GM10266 (cell line): Measurements from ENCODE around the gene F10.

Experiments used
- DNase-seq: peaks from one replicate; pipeline ENCODE4 v3.0.0; 2012; ENCODE audit errors: extremely low spot score
- CTCF ChIP-seq: IDR thresholded peaks from 2 replicates; pipeline ENCODE4 v1.5.1; 2012; ENCODE audit warnings: mild to moderate bottlenecking, low read depth; ENCODE audit not compliant: control insufficient read depth, insufficient read depth; ENCODE audit errors: missing control alignments

F10 gene

DNA sequence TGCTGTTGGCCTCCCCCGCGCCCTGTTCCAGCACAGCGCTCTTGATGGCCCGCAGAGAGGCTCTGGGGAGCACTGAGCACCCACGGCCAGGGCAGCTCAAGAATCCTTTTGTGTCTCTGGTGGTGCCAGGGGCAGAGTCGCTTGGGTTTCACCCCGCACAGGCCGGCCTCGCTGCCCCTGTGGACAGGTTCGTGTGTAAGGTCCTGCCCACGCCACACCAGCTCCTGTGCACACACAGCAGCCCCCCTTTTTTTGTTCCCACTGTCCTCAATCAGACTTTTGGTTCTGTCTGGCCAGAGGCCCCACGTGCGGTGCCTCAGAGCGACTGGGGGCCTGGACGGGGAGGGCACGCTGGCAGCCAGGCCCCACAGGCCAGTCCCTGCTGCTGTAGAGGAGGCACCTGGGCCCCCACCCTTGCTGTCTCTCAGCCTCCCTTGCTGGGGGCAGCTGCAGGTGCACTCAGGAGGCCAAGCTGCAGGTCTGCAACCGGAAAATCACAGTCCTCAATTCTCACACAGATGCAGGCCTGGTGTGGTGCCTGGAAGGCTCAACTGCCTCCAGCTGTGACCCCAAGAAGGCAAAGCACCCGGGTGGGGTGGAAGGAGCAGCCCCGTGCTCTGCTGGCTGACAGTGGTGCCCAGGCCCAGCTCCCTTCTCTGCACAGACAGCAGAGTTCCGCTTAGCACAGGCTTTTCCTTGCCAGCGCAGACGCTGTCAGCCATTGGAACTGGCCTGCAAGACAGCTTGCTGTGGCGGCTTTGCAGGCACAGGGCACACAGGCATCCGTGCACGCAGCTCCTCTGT is 29.6 kb upstream of the F10 start:
- TF ChIP-seq CTCF: no peak

DNA sequence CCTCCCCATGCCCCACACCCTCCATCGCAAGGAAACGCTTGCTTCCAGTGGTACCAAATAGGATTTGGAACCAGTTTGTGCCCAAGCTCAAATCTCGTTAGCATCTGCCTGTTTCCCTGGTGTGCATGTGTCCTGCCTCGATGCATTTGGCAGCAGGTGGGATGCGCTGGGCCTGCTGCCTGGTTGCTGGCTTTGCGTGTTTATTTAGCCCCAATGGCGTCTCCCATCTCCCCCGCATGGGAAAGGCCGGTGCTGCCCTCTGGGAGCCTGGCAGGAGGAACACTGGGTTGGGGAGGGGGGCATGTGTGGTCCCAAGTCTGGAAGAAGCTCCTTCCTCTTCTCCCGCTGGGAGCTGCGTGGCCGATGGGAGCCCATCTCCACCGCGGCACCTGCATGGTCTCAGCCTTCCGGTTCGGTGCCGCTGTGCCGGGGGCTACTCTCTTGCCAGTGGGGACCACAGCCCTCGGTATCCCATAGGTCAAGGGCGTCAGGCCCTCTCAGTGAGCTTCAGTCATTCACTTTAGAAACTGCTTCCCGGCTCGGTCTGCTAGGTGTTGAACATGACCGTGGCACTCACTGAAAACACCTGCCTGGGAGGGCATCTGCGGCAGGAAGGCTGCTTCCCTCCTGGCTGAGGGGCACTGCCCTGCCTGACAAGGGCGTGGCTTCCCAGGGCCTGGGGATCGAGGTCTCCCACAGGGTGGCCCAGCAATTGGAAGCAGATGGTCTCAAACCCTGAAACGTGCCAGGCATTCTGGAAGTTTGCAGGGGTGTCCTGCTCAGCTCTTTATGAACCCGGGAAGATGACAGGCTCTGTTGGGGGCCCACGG is 28.8 kb upstream of the F10 start:
- no peak for TF ChIP-seq CTCF
- no peak for DNase-seq

More for the DNA sequence above, 29.6 kb upstream of the F10 start:
- DNase-seq: no peak

- no peak for TF ChIP-seq CTCF
- DNase-seq: no peak
These were observed 28.2 kb upstream of the F10 start for GRCh38 chr13:113094410-113094800.

GRCh38 chr13:113095146-113096051 is 27.2 kb upstream of the F10 start:
- TF ChIP-seq CTCF: no peak
- no peak for DNase-seq

- no peak for TF ChIP-seq CTCF
- DNase-seq: no peak
These were observed 26.4 kb upstream of the F10 start for GRCh38 chr13:113096052-113096744.

DNA sequence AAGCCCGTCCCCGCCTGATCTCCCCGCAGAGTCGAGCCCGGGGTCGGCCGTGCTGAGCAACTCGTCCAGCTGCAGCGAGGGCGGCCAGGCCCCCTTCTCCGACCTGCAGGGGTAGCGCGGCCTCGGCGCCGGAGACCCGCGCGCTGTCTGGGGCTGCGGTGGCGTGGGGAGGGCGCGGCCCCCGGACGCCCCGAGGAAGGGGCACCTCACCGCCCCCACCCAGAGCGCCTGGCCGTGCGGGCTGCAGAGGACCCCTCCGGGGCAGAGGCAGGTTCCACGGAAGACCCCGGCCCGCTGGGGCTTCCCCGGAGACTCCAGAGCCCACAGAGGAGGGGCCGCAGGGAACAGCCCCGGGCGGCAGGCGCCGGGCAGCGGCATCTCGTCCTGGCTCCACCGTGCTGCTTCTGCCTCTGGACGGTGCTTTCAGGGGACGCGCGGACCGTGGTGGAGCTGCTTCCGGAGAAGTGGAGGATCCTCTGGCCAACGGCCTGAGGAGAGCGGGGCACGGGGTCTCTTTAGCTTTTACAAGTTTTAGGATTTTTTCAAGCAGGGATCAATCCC is 25.8 kb upstream of the F10 start:
- no peak for DNase-seq

More for the DNA sequence above, 25.8 kb upstream of the F10 start:
- TF ChIP-seq CTCF: no peak
